DMS 273 (cell line): ENCODE measurements around the gene RAB20.
"Not testable (repeated sequence)": the region's sequence is repeated elsewhere in the genome, so short reads cannot be mapped to it uniquely, and the experiment has no call there.

Source experiments
- DNase-seq: peaks from one replicate; lab custom pipeline; 2025; ENCODE audit not compliant: unreplicated experiment; lab: John Stamatoyannopoulos, UW

RAB20 gene

GRCh38 chr13:110561344-110562035, at the start of gene RAB20:
TSS of gene RAB20 (minus strand) at chr13:110561722. CDS start at chr13:110561519, 203 bp downstream.
- peak; percentile 82 for DNase-seq

GRCh38 chr13:110610955-110611595, 49.6 kb upstream of the RAB20 start:
- no peak for DNase-seq

- no peak for DNase-seq
Measured at GRCh38 chr13:110607675-110608224, 46.2 kb upstream of the RAB20 start.

GRCh38 chr13:110606281-110606680, 44.8 kb upstream of the RAB20 start:
- not testable (repeated sequence) for DNase-seq

- no peak for DNase-seq
Measured at GRCh38 chr13:110605132-110605531, 43.6 kb upstream of the RAB20 start.

GRCh38 chr13:110600980-110601379, 39.5 kb upstream of the RAB20 start:
- DNase-seq, result no peak

GRCh38 chr13:110600261-110600819, 38.8 kb upstream of the RAB20 start:
- no peak for DNase-seq

- DNase-seq, result no peak
Measured at GRCh38 chr13:110597041-110597689, 35.6 kb upstream of the RAB20 start.

GRCh38 chr13:110593430-110594130, 32.1 kb upstream of the RAB20 start:
- DNase-seq, result peak; percentile 69

GRCh38 chr13:110592665-110593064, 31.1 kb upstream of the RAB20 start:
- no peak for DNase-seq

- DNase-seq, result no peak
Measured at GRCh38 chr13:110590577-110590976, 29.1 kb upstream of the RAB20 start.

GRCh38 chr13:110589793-110590390, 28.4 kb upstream of the RAB20 start:
- no peak for DNase-seq

- no peak for DNase-seq
Measured at GRCh38 chr13:110583178-110583865, 21.8 kb upstream of the RAB20 start.

- no peak for DNase-seq
Measured at GRCh38 chr13:110582421-110582954, 21.0 kb upstream of the RAB20 start.

GRCh38 chr13:110581506-110582185, 20.1 kb upstream of the RAB20 start:
- DNase-seq, result no peak

GRCh38 chr13:110580800-110581199, 19.3 kb upstream of the RAB20 start:
- no peak for DNase-seq

- no peak for DNase-seq
Measured at GRCh38 chr13:110578363-110578762, 16.8 kb upstream of the RAB20 start.

- no peak for DNase-seq
Measured at GRCh38 chr13:110576736-110577476, 15.4 kb upstream of the RAB20 start.

- no peak for DNase-seq
Measured at GRCh38 chr13:110576070-110576394, 14.5 kb upstream of the RAB20 start.
